GM18861 (cell line): ENCODE results near the gene PTGES3.
"Not testable (repeated sequence)": the region's sequence is repeated elsewhere in the genome, so short reads cannot be mapped to it uniquely, and the experiment has no call there.

ENCODE experiments used
- ATAC-seq: cut with Tn5 transposase; IDR thresholded peaks from one replicate; pipeline ENCODE4 v1.9.1; 2021; ENCODE audit not compliant: unreplicated experiment

Gene PTGES3

DNA sequence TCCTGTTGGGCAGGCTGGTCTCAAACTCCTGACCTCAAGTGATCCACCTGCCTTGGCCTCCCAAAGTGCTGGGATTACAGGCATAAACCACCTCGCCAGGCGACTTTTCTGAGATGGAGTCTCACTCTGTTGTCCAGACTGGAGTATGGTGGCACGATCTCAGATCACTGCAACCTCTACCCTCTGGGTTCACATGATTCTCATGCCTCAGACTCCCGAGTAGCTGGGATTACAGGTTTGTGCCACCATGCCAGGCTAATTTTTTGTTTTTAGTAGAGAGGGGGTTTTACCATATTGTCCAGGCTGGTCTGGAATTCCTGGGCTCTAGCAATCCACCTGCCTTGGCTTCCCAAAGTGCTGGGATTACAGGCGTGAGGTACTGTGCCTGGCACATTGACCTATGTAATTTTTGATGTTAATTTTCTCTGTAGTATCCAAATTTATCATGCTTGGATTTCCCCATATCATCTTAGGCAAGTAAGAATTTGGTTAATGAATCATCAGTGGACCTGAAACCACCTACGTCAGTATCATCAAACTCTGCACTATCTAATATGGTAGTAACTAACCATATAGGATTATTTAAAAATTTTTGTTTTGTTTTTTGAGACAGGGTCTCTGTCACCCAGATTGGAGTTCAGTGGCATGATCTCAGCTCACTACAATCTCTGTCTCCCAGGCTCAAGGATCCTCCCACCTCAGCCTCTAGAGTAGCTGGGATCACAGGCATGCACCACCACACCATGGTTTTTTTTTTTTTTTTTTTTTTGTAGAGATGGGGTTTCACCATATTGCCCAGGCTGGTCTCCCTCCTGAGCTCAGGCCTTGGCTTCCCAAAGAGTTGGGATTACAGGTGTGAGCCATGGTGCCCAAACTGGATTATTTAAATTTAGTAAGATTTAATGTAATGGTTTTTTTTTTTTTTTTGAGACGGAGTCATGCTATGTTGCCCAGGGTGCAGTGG lies 30.4 kb downstream of the PTGES3 start:
- peak; percentile 72 for ATAC-seq

DNA sequence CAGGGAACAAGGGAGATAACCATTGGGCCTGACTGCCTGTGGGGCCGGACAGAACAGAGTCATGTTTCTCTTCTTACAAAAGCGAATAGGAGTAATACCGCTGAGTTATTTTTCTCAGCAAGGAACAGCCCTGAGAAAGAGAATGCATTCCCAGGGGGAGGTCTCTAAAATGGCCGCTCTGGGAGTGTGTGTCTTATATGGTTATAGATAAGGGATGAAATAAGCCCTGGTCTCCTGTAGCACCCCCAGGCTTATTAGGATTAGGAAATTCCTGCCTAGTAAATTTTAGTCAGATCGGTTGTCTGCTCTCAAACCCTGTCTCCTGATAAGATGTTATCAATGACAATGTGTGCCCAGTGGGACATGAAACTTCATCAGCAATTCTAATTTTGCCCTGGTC lies 34.3 kb downstream of the PTGES3 start:
- not testable (repeated sequence) for ATAC-seq

DNA sequence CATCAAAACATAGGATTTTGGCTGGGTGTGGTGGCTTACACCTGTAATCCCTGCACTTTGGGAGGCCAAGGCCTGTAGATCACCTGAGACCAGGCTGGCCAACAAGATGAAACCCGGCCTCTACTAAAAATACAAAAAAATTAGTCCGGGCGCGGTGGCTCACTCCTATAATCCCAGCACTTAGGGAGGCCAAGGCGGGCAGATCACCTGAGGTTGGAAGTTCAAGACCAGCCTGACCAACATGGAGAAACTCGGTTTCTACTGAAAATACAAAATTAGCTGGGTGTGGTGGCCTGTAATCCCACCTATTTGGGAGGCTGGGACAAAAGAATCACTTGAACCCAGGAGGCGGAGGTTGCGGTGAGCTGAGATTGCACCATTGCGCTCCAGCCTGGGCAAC lies 40.1 kb downstream of the PTGES3 start:
- ATAC-seq, result not testable (repeated sequence)

DNA sequence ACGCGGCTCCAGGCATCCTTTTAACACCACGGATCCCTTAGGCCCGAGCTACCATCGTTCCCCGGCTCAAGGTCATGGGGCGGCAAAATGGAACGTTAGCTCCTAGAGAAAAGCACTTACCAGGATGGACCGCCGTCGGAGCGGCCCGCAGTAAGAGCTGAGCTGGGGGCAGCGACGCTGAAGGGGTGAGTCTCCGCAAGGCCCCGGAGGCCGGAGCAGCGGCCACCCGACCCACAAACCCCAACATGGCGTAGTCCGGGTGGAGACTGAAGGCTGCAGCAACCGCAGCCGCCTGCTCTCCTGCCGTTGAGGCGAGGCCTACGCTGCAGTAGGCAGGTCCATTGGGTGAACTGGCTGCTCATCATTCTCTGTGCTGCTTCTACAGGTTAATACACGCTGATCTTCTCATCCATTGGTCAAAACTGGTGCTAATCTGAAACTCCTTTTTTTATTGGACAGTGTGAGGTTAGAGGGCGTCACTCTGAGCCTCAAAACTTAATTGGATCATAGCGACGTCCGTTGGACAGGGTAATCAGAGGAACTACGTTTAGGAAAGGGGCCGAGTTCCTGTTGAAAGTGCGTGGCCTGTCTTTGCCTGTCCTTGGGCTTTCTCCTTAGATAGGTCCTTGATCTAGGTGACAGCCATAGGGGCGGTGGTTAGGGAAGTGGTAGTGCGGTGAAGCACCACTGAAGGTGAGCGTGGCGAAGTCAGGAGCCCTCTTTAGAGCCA lies 42.2 kb downstream of the PTGES3 start, which contains the start of gene ATP5F1B:
TSS of gene ATP5F1B (minus strand) at position 268 of the 730 bp plus-strand sequence. CDS start at position 247, 21 bp downstream.
- peak; percentile 99 for ATAC-seq

DNA sequence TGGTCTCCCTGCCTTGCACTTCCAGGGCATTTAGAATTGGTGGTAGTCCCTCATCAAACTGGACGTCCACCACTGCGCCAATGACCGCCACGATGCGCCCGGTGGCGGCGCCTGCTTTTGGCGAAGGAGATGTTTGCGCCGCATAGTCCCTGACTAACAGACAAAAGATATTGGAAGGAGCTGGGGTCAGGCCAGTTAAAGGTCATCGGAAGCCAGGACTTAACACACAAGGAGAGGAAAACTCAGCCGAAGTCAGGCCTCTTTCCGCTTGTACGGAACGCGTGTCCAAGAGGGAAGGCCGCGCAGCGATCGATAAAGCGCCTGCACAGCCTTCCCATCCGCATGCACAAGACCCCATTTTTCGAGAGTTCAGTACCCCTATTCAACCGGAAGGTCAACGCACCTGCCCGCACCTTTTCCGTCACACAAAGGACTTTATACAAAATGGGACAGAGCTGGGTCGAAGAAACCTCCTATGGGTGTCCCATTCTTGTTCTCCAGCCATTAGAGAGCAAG lies 42.8 kb downstream of the PTGES3 start:
- no peak for ATAC-seq

DNA sequence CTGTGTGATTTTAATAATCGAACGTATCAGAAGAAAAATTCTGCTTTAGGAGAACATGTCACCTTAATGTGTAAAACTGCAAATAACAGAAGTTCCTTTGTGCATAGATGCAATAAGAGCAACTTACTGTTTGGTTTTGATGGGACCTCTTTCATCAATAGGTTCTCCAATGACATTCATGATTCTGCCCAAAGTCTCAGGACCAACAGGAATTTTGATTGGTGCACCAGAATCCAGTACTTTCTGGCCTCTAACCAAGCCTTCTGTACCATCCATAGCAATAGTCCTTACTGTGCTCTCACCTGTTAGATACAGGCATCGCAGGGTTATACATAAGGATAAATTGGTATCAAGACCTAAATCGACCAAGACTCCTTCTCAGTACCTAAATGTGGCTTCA lies 43.4 kb downstream of the PTGES3 start:
- no peak for ATAC-seq

DNA sequence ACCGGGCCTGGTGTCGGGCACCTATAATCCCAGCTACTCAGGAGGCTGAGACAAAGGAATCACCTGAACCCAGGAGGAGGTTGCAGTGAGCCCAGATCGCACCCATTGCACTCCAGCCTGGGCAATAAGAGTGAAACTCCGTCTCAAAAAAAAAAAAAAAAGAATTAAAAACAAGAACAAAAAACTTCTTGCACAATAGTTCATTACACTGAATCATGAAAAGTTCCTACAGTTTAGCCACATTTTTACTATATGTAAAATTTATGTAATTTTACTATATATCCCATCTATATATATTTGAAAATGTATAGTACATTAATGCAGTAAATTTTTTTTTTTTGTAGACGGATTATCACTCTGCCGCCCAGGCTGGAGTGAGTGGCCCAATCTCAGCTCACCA lies 46.9 kb downstream of the PTGES3 start:
- ATAC-seq, result no peak

DNA sequence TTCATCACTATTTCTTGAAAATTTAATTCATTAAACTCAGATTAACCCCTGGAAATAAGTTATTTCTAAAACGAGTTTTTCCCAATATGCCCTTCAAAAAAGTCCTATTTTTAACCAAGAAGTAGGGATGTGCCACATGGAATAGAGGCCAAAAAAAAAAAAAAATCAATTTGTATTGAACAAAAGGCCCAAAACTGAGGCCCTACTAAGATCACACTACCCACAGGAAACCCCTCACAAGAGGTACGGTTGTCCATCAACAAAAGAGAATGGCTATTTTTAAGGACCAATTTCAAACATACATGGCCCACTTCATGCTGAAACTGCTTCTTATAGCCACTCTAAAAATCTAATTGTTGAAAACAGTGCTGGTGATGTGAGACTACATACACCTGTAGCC lies 50.5 kb downstream of the PTGES3 start:
- ATAC-seq, result no peak

DNA sequence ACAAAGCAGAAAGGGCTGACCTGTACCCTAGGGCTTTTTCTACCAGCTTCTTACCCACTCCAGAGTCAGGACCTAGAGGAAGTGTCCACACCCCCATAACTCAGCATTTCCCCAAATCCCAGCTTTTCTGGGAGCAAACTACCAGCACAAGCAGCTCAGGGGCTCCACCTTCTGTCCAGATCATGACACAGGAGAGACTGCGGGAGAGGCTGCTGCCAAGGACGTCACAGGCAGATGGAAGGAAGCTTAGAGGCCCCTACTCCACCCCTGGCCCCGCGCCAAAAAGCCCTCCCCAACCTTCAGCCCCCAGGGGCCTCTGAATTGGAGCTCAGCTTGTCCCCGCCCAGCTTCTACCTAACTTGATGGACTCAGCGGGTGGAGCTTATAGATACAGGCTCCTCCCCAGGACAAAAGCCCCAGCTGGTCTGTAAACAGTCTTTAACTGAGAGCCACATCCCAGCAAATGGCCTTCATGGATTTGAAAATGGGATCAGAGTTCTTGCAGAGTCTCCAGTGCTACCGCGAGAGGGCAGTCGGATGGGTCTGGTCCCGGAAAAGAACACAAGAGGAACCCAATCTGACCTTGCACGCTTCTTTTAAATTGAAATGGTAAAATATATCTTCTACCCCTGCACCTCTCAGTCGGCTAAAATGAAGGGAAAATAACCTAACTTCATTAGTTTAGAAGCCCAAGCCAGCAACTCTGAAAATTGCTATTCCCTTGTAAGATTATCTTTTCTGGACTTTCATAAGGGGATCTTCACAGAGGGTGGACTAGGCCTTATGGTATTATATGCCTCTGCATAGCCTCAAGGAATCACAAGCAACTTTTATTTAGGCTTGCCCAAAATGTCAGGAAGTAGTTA lies 51.2 kb downstream of the PTGES3 start:
- peak; percentile 50 for ATAC-seq

DNA sequence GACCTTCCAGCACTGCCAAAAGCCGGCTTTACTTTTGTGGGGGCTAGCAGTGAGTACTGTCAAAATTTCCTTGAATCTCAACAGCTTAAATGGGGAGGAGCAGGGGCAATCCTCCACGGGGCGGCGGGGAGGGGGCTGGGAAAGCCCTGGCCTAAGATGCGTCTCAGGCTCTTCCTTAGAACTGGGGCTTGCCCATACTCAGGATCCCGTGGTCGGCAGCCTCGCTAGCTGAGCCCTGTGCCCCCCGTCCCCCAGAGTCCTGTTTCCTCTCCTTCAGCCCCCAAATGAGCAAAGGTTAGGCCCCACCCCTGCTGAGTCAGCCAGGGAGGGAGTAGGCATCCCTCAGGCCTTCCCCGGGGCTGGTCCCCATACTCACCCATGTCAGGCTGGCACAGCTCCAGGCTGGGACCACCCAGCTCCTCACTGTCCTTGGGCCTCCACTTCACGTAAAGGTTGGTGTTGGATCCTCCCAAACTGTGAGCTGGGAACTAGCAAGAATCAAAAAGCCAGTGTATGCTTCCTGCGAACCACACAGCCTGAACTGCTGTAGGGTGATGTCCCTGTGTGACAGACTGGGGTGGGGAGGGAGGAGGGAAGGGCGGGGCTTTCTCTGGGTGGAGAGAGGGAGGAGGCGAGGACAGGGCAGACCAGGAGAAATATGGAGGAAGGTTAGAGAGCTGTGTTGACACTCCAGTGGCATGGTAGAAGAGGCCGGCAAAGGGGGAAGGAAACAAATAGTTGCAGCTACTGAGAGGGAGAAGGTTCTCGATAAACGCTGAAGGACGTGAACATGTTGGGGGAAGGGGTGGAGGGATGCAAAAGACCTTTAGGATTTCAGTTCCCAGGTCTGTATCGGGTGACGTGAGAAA lies 52.0 kb downstream of the PTGES3 start:
- ATAC-seq, result no peak

DNA sequence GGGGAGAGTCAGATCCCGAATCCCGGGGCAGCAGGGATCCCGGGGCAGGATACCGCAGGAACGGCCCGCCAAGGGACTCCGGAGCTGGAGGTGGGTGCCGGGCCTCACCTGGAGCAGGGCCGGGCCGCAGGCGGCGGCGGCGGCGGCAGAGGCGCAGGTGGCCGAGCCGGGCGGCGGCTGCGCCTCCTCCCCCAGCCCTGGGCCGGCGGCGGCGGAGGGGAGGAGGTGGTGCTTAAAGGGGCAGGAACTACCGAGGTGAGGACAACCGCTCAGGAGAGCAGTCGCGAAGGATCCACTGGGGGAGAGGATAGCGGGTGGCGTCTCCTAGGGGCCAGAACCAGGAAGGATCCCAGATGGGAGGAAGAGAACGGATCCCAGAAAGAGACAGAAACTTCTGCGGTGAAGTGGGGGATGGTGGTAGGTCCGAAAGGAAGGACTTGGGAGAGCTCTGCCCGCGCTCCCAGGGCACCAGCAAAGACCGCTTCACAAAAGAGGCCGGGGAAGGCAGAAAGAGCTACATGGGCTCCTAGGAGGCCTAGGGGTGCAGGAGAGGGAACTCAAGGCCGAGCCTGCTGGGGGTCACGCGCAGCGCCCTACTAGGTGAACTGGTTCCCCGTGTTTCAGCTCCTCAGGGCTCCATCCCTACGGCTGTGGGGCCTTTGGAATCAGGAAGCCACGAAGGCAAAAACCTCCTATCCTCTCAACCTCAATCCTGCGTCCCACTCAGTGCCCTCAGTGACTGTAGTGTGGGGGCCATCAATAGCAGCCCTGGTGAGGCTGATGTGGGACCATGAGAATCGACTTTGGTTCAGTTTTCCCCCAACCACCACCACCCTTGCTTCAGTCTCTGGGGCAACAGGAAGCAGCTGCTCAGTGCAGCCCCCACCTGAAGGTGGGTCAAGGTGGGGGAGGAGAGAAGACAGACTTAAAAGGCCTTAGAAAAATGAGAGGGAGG lies 53.0 kb downstream of the PTGES3 start:
- ATAC-seq, result peak; percentile 26

DNA sequence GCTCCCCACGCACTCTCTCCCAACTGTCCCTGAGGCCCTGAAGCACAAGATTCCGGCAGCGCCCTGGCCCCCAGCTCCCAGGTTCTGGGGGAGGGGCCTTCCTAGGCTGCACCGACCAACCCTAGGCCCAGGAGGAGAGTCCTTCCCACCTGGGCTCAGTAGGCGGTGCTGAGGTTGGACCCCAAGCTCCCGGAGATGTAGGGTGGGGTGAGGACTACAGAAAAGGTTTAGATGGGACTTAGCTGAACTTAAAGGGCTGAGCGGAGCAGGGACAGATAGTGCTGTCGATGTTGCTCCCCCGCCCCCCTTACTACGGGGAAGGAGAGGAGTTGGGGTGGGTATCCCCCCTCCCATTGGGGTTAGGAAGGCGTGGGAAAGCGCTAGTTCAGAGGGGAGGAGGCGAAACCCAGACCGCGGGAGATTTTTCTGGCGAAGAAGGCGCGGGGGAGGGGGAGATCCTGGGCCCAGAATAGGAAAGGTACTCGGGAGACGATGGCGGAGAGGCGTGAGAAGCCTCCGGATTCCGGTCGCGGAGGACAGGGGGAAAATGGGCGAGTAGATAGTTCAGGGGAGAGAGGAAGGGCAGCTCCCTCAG lies 53.7 kb downstream of the PTGES3 start:
- ATAC-seq, result no peak

DNA sequence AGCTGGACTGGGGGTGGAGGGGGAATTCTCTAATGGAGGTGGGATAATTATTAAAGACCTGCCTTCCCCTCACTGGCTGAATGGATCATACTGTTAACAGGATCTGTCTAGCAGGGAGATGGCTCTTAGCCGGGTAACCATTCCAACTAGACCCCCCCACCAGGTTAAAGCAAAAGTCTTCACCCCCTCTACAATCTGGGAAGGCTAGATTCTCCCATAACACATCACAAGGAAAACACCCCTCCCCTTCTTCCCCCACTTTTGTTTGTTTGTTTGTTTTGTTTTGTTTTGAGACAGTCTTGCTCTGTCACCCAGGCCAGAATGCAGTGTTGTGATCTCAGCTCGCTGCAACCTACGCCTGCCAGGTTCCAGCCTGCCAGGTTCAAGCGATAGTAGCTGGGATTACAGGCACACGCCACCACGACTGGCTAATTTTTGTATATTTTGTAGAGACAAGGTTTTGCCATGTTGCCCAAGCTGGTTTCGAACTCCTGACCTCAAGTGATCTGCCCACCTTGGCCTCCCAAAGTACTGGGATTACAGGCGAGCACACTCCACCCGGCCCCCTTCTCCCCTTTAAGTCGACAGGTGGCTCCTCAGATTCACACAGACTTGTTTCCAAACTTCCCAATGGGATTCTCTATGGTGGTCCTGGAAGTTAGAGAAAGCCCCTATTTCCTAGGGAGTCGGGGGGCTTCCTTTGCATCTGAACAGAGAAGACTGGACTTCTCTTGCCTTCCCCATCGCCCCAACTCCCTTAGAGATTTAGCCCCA lies 54.4 kb downstream of the PTGES3 start:
- ATAC-seq, result no peak

DNA sequence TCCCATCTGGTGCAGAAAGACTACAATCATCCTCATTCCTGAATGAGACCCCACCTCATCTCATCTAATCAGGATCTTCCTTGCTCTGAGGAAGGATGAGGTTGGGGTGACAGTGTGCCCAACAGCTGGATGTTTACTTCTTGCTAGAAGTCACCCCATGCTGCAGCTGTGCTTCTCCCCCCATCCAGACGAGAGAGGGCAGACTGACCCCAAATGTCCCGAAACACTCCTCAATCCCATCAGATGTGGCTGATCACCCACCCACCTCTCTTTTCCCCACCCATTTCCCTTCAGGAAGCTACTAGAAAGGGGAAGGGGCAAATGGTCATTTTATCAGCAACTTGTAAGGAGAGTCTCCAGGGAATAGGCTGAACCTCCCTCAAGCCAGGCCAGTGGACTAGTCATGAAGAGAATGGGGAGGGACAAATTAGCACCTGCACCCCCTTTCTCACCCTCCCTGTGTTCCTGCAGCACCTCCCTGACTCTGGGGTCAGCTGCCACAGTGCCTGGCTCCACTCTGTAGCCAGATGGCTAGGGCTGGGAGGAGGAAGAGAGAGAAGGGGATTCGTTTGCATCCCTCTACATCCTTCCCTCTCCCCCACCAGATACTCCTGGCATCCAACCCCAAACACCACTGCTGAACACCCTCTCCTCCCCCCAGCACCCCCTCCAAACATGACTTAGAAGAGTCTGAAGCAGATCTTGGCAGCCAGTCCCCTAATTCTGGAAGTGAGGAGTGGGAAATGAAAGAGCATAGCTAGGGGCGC lies 55.2 kb downstream of the PTGES3 start:
- ATAC-seq, result no peak

DNA sequence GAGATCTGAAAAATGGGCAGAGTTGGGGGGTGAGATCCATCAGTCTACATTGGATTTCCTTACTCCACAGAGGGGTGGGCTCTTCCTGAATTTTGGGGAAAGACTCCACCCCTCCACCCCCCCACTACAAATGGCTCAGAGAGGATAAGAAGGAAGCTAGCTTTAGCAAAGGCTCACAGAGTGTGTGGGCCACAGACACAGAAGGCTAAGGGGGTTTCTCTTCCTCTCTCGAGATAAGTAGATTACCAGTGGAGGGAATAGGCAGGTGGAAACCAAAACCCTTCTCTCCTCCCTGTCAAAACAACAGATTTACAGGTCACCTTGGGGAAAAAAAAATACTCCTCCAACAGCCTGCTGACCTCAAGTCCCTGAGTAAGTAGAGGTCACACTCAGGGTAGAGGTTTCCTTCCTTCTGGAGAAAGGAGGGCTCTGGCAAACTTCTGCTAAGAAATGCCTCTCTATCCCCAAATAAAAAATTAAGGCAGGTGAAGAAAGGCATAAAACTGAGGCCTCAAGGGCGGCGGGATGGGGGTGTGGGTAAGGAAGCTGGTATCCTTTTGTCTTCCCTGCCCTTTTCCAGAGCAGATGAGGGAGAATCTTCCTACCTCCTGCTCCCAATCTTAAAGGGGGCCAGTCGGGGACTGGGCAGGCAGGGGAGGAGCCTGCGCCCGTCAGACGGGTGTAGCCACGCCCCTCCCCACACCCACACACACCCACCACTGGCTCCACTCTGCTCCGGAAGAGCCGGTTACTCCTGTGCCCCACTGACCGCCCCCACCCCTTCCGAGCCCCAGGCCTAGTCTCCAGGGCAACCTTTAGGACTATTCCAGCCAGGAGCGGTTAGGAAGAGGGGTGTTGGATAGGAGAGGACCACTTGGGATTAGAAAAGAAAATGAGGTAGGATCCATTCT lies 56.0 kb downstream of the PTGES3 start:
- ATAC-seq, result no peak

DNA sequence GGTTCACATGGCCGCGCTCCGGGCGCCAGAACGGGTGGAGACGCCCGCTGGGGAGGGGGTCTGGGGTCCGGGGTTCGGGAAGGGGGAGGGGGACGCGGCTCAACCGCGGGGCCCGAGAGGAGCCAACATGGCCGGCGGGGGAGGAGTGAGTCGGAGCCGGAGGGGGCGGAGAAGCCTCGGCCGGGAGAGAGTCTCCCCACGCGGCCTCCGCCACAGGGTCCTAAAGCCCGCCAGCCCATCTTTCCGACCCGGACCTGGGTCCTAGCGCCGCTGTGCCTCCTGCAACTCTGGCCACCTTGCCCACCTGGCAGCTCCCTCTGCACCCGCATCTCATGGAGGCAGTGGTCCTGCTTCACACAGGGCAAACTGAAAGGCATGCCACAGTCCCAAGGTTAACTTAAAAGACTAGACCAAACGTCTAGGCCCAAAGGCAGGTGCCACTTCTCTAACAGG lies 57.9 kb downstream of the PTGES3 start, which contains the start of gene BAZ2A:
TSS of gene BAZ2A (minus strand) at position 147 of the 453 bp plus-strand sequence. CDS start 12,796 bp downstream, outside the sequence.
- peak; percentile 45 for ATAC-seq
